Measurements from ENCODE around the gene STEAP1B.

Gene STEAP1B

GRCh38 chr7:22385326-22385725 lies 114.7 kb downstream of the STEAP1B start:
- peaks cover 12% of the 10 kb centered on the region for H3K27me3 Mint-ChIP-seq
- H3K4me1 Mint-ChIP-seq: peaks cover 2% of the 10 kb centered on the region
- no peak overlapping the region for H3K4me3 Mint-ChIP-seq
- H3K9me3 Mint-ChIP-seq: no peaks in the 10 kb centered on the region
- ATAC-seq (ENCODE audit: low read depth) (no peak), DNase-seq (ENCODE audit: low spot score in 2 of 2) (no peak)
- H3K27ac Mint-ChIP-seq: no peak overlapping the region
- H3K36me3 Mint-ChIP-seq: peaks cover 4% of the 10 kb centered on the region

GRCh38 chr7:22380333-22380732 lies 119.7 kb downstream of the STEAP1B start:
- DNase-seq (ENCODE audit: low spot score in 2 of 2) (no peak), ATAC-seq (ENCODE audit: low read depth) (no peak)
- peaks cover 2% of the 10 kb centered on the region for H3K4me1 Mint-ChIP-seq
- H3K4me3 Mint-ChIP-seq: no peak overlapping the region
- H3K36me3 Mint-ChIP-seq: peaks cover 2% of the 10 kb centered on the region
- H3K9me3 Mint-ChIP-seq: no peaks in the 10 kb centered on the region
- peaks cover 10% of the 10 kb centered on the region for H3K27me3 Mint-ChIP-seq
- no peak overlapping the region for H3K27ac Mint-ChIP-seq

- Mint-ChIP-seq H3K27me3 (peaks cover 8% of the 10 kb centered on the region), H3K4me1 (peaks cover 2% of the 10 kb centered on the region), H3K4me3 (no peak overlapping the region), H3K9me3 (no peaks in the 10 kb centered on the region), H3K36me3 (peaks cover 2% of the 10 kb centered on the region), H3K27ac (no peak overlapping the region)
- DNase-seq (ENCODE audit: low spot score in 2 of 2): no peak
- ATAC-seq (ENCODE audit: low read depth): no peak
Measured at GRCh38 chr7:22378199-22378980, 121.6 kb downstream of the STEAP1B start.

- Mint-ChIP-seq H3K4me1 (peaks cover 2% of the 10 kb centered on the region), H3K4me3 (no peak overlapping the region), H3K27me3 (peaks cover 8% of the 10 kb centered on the region), H3K36me3 (peaks cover 2% of the 10 kb centered on the region), H3K27ac (no peak overlapping the region), H3K9me3 (no peaks in the 10 kb centered on the region)
- no peak for DNase-seq (ENCODE audit: low spot score in 2 of 2)
- no peak for ATAC-seq (ENCODE audit: low read depth)
Measured at GRCh38 chr7:22377703-22378102, 122.3 kb downstream of the STEAP1B start.

- H3K27me3 Mint-ChIP-seq: peaks cover 11% of the 10 kb centered on the region
- H3K9me3 Mint-ChIP-seq: no peaks in the 10 kb centered on the region
- peaks cover 2% of the 10 kb centered on the region for H3K36me3 Mint-ChIP-seq
- no peak overlapping the region for H3K4me3 Mint-ChIP-seq
- ATAC-seq (ENCODE audit: low read depth): no peak
- no peak for DNase-seq (ENCODE audit: low spot score in 2 of 2)
- H3K27ac Mint-ChIP-seq: no peak overlapping the region
- peaks cover 2% of the 10 kb centered on the region for H3K4me1 Mint-ChIP-seq
Measured at GRCh38 chr7:22375359-22376048, 124.5 kb downstream of the STEAP1B start.

GRCh38 chr7:22373911-22374310 lies 126.1 kb downstream of the STEAP1B start:
- peaks cover 2% of the 10 kb centered on the region for H3K4me1 Mint-ChIP-seq
- H3K27ac Mint-ChIP-seq: no peak overlapping the region
- H3K27me3 Mint-ChIP-seq: peaks cover 6% of the 10 kb centered on the region

GRCh38 chr7:22373388-22373787 lies 126.6 kb downstream of the STEAP1B start:
- Mint-ChIP-seq H3K27me3 (peaks cover 6% of the 10 kb centered on the region), H3K4me3 (no peak overlapping the region), H3K36me3 (no peaks in the 10 kb centered on the region)

More at GRCh38 chr7:22373911-22374310, 126.1 kb downstream of the STEAP1B start:
- no peak for DNase-seq (ENCODE audit: low spot score in 2 of 2)
- no peak for ATAC-seq (ENCODE audit: low read depth)
- H3K9me3 Mint-ChIP-seq: no peaks in the 10 kb centered on the region
- no peaks in the 10 kb centered on the region for H3K36me3 Mint-ChIP-seq
- H3K4me3 Mint-ChIP-seq: no peak overlapping the region

GRCh38 chr7:22372863-22373262 lies 127.1 kb downstream of the STEAP1B start:
- Mint-ChIP-seq H3K27me3 (peaks cover 6% of the 10 kb centered on the region), H3K9me3 (no peaks in the 10 kb centered on the region), H3K4me1 (peaks cover 2% of the 10 kb centered on the region), H3K4me3 (no peak overlapping the region), H3K36me3 (no peaks in the 10 kb centered on the region), H3K27ac (no peak overlapping the region)
- ATAC-seq (ENCODE audit: low read depth) (no peak), DNase-seq (ENCODE audit: low spot score in 2 of 2) (no peak)

More at GRCh38 chr7:22373388-22373787, 126.6 kb downstream of the STEAP1B start:
- Mint-ChIP-seq H3K27ac (no peak overlapping the region), H3K9me3 (no peaks in the 10 kb centered on the region), H3K4me1 (peaks cover 2% of the 10 kb centered on the region)
- DNase-seq (ENCODE audit: low spot score in 2 of 2) (no peak), ATAC-seq (ENCODE audit: low read depth) (no peak)

- Mint-ChIP-seq H3K36me3 (no peaks in the 10 kb centered on the region), H3K4me3 (no peak overlapping the region), H3K4me1 (peaks cover 1% of the 10 kb centered on the region), H3K9me3 (no peaks in the 10 kb centered on the region), H3K27ac (no peak overlapping the region), H3K27me3 (peaks cover 5% of the 10 kb centered on the region)
- DNase-seq (ENCODE audit: low spot score in 2 of 2) (no peak), ATAC-seq (ENCODE audit: low read depth) (no peak)
Measured at GRCh38 chr7:22371878-22372277, 128.1 kb downstream of the STEAP1B start.
